ENCODE measurements around the gene SLC24A5.

- TF ChIP-seq CTCF (IDR thresholded peaks at IDR 0.05) (no peak), POLR2AphosphoS5 (IDR thresholded peaks at IDR 0.05) (no peak), EP300 (IDR thresholded peaks at IDR 0.05; ENCODE audit: low read depth) (no peak), POLR2A (IDR thresholded peaks at IDR 0.05) (no peak)
Measured at GRCh38 chr15:48097264-48097663, 23.5 kb upstream of the SLC24A5 start.

Measured in transverse colon (tissue), 4 donors.